ENCODE results near the gene SPOCK1. TPM values are rescaled to one million over a fixed set of nuclear protein-coding genes. Genes with fewer than 3 reads are reported as not detected.

SPOCK1 gene
- total RNA-seq, 1 experiment from 2014 or later, result 0.27 TPM

- ChIA-PET RAD21 (ENCODE audit: low non-redundant PET in 1 of 2, low total read pairs in 2 of 2, uncharacterized antibody in 2 of 2, unreplicated experiment in 2 of 2) (no interaction called here), CTCF (no interaction called here), POLR2A (no interaction called here)
- no peak overlapping the region for H3K27ac ChIP-seq (ENCODE audit: low read depth, low read length)
- H3K4me1 ChIP-seq (ENCODE audit: control insufficient read depth in 1 of 2, insufficient read depth in 2 of 2, low read length in 2 of 2), result no peaks in the 10 kb centered on the region
- H3K9me2 ChIP-seq (ENCODE audit: insufficient read depth), result no peaks in the 10 kb centered on the region
- H3K9me3 ChIP-seq (ENCODE audit: control insufficient read depth in 1 of 2, insufficient read depth in 1 of 2, low read depth in 1 of 2, low read length in 2 of 2), result no peaks in the 10 kb centered on the region
- H3K4me3 ChIP-seq (replicated peaks in 1 of 2; ENCODE audit: low read depth in 1 of 2, low read length in 2 of 2), result no peak overlapping the region
- no peaks in the 10 kb centered on the region for H3K36me3 ChIP-seq (ENCODE audit: control insufficient read depth in 1 of 2, insufficient read depth in 2 of 2, low read length in 2 of 2)
- H3K4me2 ChIP-seq (ENCODE audit: low read length), result no peak overlapping the region
- no TSS peak for BruUV-seq (replicated peaks)
- no peak overlapping the region for H2AFZ ChIP-seq (ENCODE audit: low read depth, low read length, poor library complexity, severe bottlenecking)
- H4K20me1 ChIP-seq (ENCODE audit: insufficient read depth), result no peaks in the 10 kb centered on the region
- no peak overlapping the region for H3K9ac ChIP-seq (ENCODE audit: low read length)
- no peak for DNase-seq (ENCODE audit: low read depth, low spot score)
- intact Hi-C loops (cut with micrococcal nuclease), result no loop called here
- no peak for ATAC-seq
- TF ChIP-seq ELF1 (IDR thresholded peaks at IDR 0.05; ENCODE audit: borderline replicate concordance, low read depth), result no peak
- no peak for TF ChIP-seq FOSL1 (IDR thresholded peaks at IDR 0.05; ENCODE audit: low read depth)
- TF ChIP-seq TCF7L2 (IDR thresholded peaks at IDR 0.05; ENCODE audit: borderline replicate concordance, extremely low read depth, insufficient read depth, insufficient read length), result no peak
- no peak for TF ChIP-seq RAD21 (IDR thresholded peaks at IDR 0.05; ENCODE audit: low read depth)
- TF ChIP-seq SIN3A (IDR thresholded peaks at IDR 0.05; ENCODE audit: low read depth), result no peak
- TF ChIP-seq REST (IDR thresholded peaks at IDR 0.05; ENCODE audit: low read depth), result no peak
- TF ChIP-seq POLR2AphosphoS5 (IDR thresholded peaks at IDR 0.05; ENCODE audit: low read depth, low read length), result no peak
- no peak for TF ChIP-seq EGR1 (IDR thresholded peaks at IDR 0.05; ENCODE audit: low read depth)
- TF ChIP-seq ATF3 (IDR thresholded peaks at IDR 0.05), result no peak
- no peak for TF ChIP-seq YY1 (IDR thresholded peaks at IDR 0.05; ENCODE audit: extremely low read depth, insufficient replicate concordance, low read depth, low read length)
- no peak for TF ChIP-seq CEBPB (IDR thresholded peaks at IDR 0.05; ENCODE audit: low read depth)
- no peak for TF ChIP-seq ZNF274 (IDR thresholded peaks at IDR 0.05; ENCODE audit: low read depth, low read length)
- no peak for TF ChIP-seq SP1 (IDR thresholded peaks at IDR 0.05; ENCODE audit: low read depth)
- TF ChIP-seq CTCF (IDR thresholded peaks at IDR 0.05 in 2 of 3, conservative IDR thresholded peaks at IDR 0.05 in 1 of 3; ENCODE audit: borderline replicate concordance in 1 of 3, insufficient read depth in 1 of 3, low read depth in 2 of 3, low read length in 2 of 3), result no peak
- no peak for TF ChIP-seq EZH2phosphoT487 (IDR thresholded peaks at IDR 0.05; ENCODE audit: borderline replicate concordance)
- no peaks in the 10 kb centered on the region for H3K79me2 ChIP-seq (ENCODE audit: insufficient read depth, low read length)
- H3K27me3 ChIP-seq (ENCODE audit: insufficient read depth, low read length), result peaks cover 21% of the 10 kb centered on the region; the same call in 1 of the 2 replicates
These were observed 372.3 kb downstream of the SPOCK1 start for GRCh38 chr5:137126829-137127228.

All from HCT116 (cell line).